ENCODE measurements around the gene TCIRG1. TPM values are rescaled to one million over a fixed set of nuclear protein-coding genes. Genes with fewer than 3 reads are reported as not detected.

The TCIRG1 gene
- total RNA-seq, 1 experiment from 2014 or later: 158 TPM

- no peak overlapping the region for H3K4me3 ChIP-seq (ENCODE audit: low read depth in 2 of 2, low read length in 2 of 2)
- no peak overlapping the region for H3K27ac ChIP-seq (ENCODE audit: low read length)
- DNase-seq (ENCODE audit: low read depth, low spot score) (no peak), ATAC-seq (no peak)
- in situ Hi-C loops (cut with HindIII; ENCODE audit: low pct_unique_long_range_greater_than_20kb, low sequenced_read_pairs): no loop called here
- POLR2A ChIA-PET: no interaction called here
- no peaks in the 10 kb centered on the region; the same call in 1 of the 2 replicates for H3K4me1 ChIP-seq (ENCODE audit: control insufficient read depth, insufficient read depth, low read length)
- BruUV-seq (replicated peaks): no TSS peak
- H3K36me3 ChIP-seq (ENCODE audit: control insufficient read depth, insufficient read depth, low read length): no peaks in the 10 kb centered on the region
- H3K9me3 ChIP-seq (ENCODE audit: control insufficient read depth, insufficient read depth, low read depth, low read length): no peaks in the 10 kb centered on the region
- CTCF ChIA-PET: no interaction called here
- no peaks in the 10 kb centered on the region for H3K27me3 ChIP-seq (ENCODE audit: control insufficient read depth, insufficient read depth, low read length)
- TF ChIP-seq SIN3A (IDR thresholded peaks at IDR 0.05; ENCODE audit: borderline replicate concordance, insufficient read depth, low read depth, low read length) (no peak), POLR2AphosphoS5 (IDR thresholded peaks at IDR 0.05; ENCODE audit: low read depth, low read length) (no peak), CTCF (IDR thresholded peaks at IDR 0.05) (no peak), TCF7L2 (IDR thresholded peaks at IDR 0.05; ENCODE audit: low read depth, low read length) (no peak)
- TF ChIP-seq, protein P1, sequence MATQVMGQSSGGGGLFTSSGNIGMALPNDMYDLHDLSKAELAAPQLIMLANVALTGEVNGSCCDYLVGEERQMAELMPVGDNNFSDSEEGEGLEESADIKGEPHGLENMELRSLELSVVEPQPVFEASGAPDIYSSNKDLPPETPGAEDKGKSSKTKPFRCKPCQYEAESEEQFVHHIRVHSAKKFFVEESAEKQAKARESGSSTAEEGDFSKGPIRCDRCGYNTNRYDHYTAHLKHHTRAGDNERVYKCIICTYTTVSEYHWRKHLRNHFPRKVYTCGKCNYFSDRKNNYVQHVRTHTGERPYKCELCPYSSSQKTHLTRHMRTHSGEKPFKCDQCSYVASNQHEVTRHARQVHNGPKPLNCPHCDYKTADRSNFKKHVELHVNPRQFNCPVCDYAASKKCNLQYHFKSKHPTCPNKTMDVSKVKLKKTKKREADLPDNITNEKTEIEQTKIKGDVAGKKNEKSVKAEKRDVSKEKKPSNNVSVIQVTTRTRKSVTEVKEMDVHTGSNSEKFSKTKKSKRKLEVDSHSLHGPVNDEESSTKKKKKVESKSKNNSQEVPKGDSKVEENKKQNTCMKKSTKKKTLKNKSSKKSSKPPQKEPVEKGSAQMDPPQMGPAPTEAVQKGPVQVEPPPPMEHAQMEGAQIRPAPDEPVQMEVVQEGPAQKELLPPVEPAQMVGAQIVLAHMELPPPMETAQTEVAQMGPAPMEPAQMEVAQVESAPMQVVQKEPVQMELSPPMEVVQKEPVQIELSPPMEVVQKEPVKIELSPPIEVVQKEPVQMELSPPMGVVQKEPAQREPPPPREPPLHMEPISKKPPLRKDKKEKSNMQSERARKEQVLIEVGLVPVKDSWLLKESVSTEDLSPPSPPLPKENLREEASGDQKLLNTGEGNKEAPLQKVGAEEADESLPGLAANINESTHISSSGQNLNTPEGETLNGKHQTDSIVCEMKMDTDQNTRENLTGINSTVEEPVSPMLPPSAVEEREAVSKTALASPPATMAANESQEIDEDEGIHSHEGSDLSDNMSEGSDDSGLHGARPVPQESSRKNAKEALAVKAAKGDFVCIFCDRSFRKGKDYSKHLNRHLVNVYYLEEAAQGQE (IDR thresholded peaks at IDR 0.05; ENCODE audit: insufficient read depth in 1 of 2, low read depth in 2 of 2, low read length in 1 of 2): no peak
- intact Hi-C loops (cut with micrococcal nuclease; ENCODE audit: unreplicated experiment): no loop called here
Measured at GRCh38 chr11:68048681-68049508, 10.1 kb downstream of the TCIRG1 start.

DNA sequence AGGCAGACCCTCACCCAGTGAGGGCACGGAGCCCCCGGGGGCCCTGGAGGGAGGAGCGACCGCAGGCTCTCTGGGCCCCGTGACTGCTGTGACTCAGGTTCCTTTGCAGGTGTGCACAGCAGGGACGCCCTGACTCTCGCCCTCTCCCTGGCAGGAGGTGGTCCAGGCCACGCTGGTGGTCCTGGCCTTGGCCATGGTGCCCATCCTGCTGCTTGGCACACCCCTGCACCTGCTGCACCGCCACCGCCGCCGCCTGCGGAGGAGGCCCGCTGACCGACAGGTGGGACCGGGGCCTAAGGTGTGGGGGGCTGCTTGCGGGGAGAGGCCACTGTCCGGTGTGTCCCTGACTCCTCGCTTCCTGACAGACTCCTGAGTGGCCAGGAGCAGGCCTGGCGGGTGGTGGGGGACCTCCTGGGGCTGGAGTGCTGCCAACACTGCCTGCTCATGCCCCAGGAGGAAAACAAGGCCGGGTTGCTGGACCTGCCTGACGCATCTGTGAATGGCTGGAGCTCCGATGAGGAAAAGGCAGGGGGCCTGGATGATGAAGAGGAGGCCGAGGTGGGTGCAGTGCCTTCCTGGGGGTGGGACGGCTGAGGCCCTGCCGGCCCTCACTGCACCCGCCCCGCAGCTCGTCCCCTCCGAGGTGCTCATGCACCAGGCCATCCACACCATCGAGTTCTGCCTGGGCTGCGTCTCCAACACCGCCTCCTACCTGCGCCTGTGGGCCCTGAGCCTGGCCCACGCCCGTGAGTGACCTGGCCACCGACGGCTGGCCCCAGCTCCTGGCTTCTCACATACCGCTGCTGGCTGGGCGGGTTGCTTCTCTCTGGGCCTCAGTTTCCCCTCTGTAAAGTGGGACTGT lies 10.9 kb downstream of the TCIRG1 start:
- Histone ChIP-seq H3K27me3 (ENCODE audit: control insufficient read depth, insufficient read depth, low read length) (no peaks in the 10 kb centered on the region), H3K9me3 (ENCODE audit: control insufficient read depth, insufficient read depth, low read depth, low read length) (no peaks in the 10 kb centered on the region), H3K4me1 (ENCODE audit: control insufficient read depth, insufficient read depth, low read length) (no peaks in the 10 kb centered on the region; the same call in 1 of the 2 replicates), H3K4me3 (ENCODE audit: low read depth in 2 of 2, low read length in 2 of 2) (no peak overlapping the region), H3K27ac (ENCODE audit: low read length) (no peak overlapping the region), H3K36me3 (ENCODE audit: control insufficient read depth, insufficient read depth, low read length) (no peaks in the 10 kb centered on the region)
- in situ Hi-C loops (cut with HindIII; ENCODE audit: low pct_unique_long_range_greater_than_20kb, low sequenced_read_pairs): no loop called here
- CTCF ChIA-PET: no interaction called here
- DNase-seq (ENCODE audit: low read depth, low spot score) (no peak), ATAC-seq (no peak)
- TF ChIP-seq CTCF (IDR thresholded peaks at IDR 0.05) (no peak), SIN3A (IDR thresholded peaks at IDR 0.05; ENCODE audit: borderline replicate concordance, insufficient read depth, low read depth, low read length) (no peak), TCF7L2 (IDR thresholded peaks at IDR 0.05; ENCODE audit: low read depth, low read length) (no peak)
- TF ChIP-seq, protein P1 (IDR thresholded peaks at IDR 0.05; ENCODE audit: insufficient read depth in 1 of 2, low read depth in 2 of 2, low read length in 1 of 2): no peak
- POLR2A ChIA-PET: no interaction called here
- intact Hi-C loops (cut with micrococcal nuclease; ENCODE audit: unreplicated experiment): no loop called here
- BruUV-seq (replicated peaks): no TSS peak

All from Panc1 (cell line).